Small intestine (tissue), 7 donors: Measurements from ENCODE around the gene KRTAP19-4. TPM values are rescaled to one million over a fixed set of nuclear protein-coding genes. Genes with fewer than 3 reads are reported as not detected.

Experiments used
- DNase-seq, 2 donors: peaks; one replicate each; pipeline versions ENCODE4 v3.0.0 to v3.0.0-alpha.2; 2013
- FAIRE-seq: peaks from 2 replicates; lab custom pipeline; 2012; peaks lifted over from hg19 to GRCh38; lab: Jason Lieb, UNC
- H3K27ac ChIP-seq, 3 donors: one replicate each; pipeline ENCODE4 v1.5.1; 2013; ENCODE audit warnings: low read length in 2 of 3, mild to moderate bottlenecking in 2 of 3, control low read depth in 1 of 3, inconsistent platforms in 1 of 3, low read depth in 1 of 3, moderate library complexity in 1 of 3
- H3K27me3 ChIP-seq, 3 donors: one replicate each; pipeline ENCODE4 v1.6.1; 2013; ENCODE audit warnings: low read length in 3 of 3, inconsistent platforms in 1 of 3; ENCODE audit not compliant: control insufficient read depth in 3 of 3, insufficient read depth in 3 of 3
- H3K36me3 ChIP-seq, 3 donors: one replicate each; pipeline ENCODE4 v1.6.1; 2013; ENCODE audit warnings: low read length in 3 of 3, inconsistent platforms in 1 of 3, low read depth in 1 of 3, mild to moderate bottlenecking in 1 of 3, moderate library complexity in 1 of 3; ENCODE audit not compliant: control insufficient read depth in 3 of 3, insufficient read depth in 2 of 3
- H3K4me1 ChIP-seq, 3 donors: one replicate each; pipeline ENCODE4 v1.6.1; 2013; ENCODE audit warnings: low read length in 2 of 3, inconsistent platforms in 1 of 3, low read depth in 1 of 3, mild to moderate bottlenecking in 1 of 3, moderate library complexity in 1 of 3; ENCODE audit not compliant: control insufficient read depth in 3 of 3, insufficient read depth in 2 of 3
- H3K4me3 ChIP-seq, 3 donors: one replicate each; pipeline ENCODE4 v1.5.1; 2013; ENCODE audit warnings: low read length in 3 of 3, control low read depth in 1 of 3, inconsistent platforms in 1 of 3, low read depth in 1 of 3, mild to moderate bottlenecking in 1 of 3, moderate library complexity in 1 of 3
- H3K9me3 ChIP-seq, 2 donors: one replicate each; pipeline ENCODE4 v1.6.1; 2013; ENCODE audit warnings: low read depth in 1 of 2, low read length in 1 of 2; ENCODE audit not compliant: control insufficient read depth in 2 of 2, insufficient read depth in 1 of 2
- WGBS, 3 donors: extraction: QIAGEN DNeasy Blood & Tissue Kit; methylation state at CpG; one replicate each; pipeline ENCODE4 v1.1.7; 2013; 5-methylcytosine and 5-hydroxymethylcytosine counted together
- polyA plus RNA-seq, 4 donors: library from polyadenylated mRNA; stranded (reverse) in 3 of 4; unstranded in 1 of 4; fragments of 200-250 nt in 3 of 4; fragments of 120-200 nt in 1 of 4; gene quantifications; one replicate each; pipeline versions ENCODE4 v1.2.1 to v1.2.3, GENCODE V29; 2013
- donor health status: healthy with polysubstance abuse.
- donor health status: control.
- donor health status: control.
- donor health status: Bipolar disorder and iron deficiency.
- donor health status: healthy.

Gene KRTAP19-4
- polyA plus RNA-seq, 4 donors: not detected

DNA sequence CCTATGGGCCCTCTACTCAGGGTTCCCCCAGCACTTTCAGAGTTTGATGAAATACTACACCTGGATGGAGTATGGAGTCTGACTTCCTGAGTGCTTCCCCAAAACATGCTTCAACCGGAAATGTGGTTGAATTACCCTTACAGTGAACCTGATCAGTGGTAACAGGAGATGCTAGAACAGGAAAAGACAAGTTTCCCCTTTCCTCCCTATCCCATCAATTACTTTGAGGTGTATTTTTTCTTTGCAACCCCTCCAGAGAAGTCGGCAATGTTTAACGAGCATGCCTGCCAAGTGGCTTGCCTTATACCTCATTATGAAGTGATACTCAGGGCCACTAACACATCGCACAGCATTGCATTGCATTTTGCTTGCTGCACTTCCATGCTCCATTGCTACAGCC is 49.9 kb downstream of the KRTAP19-4 start:
- Histone ChIP-seq H3K9me3 (no peaks in the 10 kb centered on the region), H3K4me1 (no peaks in the 10 kb centered on the region), H3K4me3 (no peak overlapping the region), H3K27ac (no peak overlapping the region), H3K27me3 (no peaks in the 10 kb centered on the region), H3K36me3 (no peaks in the 10 kb centered on the region)
- FAIRE-seq (no peak), DNase-seq (no peak)
- 50 to 59% (median 51%) methylated on average over 4 of the region's 4 CpGs for WGBS, 3 donors

Other genes with a start within 250 kb of the KRTAP19-4 start
- gene KRTAP24-1, start 214.2 kb downstream of the KRTAP19-4 start, polyA plus RNA-seq: not detected
- gene KRTAP25-1, start 207.7 kb downstream of the KRTAP19-4 start, polyA plus RNA-seq: not detected
- gene KRTAP26-1, start 176.8 kb downstream of the KRTAP19-4 start, polyA plus RNA-seq: not detected
- gene KRTAP27-1, start 159.5 kb downstream of the KRTAP19-4 start, polyA plus RNA-seq: not detected
- gene KRTAP23-1, start 148.6 kb downstream of the KRTAP19-4 start, polyA plus RNA-seq: not detected
- 1 to 10 TPM in 1 of 4 donors, not detected in 3; 2.0 TPM for gene KRTAP13-2, start 124.9 kb downstream of the KRTAP19-4 start, polyA plus RNA-seq
- not detected for gene KRTAP13-1, start 101.1 kb downstream of the KRTAP19-4 start, polyA plus RNA-seq
- not detected for gene KRTAP13-3, start 71.2 kb downstream of the KRTAP19-4 start, polyA plus RNA-seq
- gene KRTAP13-4, start 66.9 kb downstream of the KRTAP19-4 start, polyA plus RNA-seq: not detected
- gene KRTAP15-1, start 56.9 kb downstream of the KRTAP19-4 start, polyA plus RNA-seq: not detected
- gene KRTAP19-1, start 16.8 kb downstream of the KRTAP19-4 start, polyA plus RNA-seq: not detected
- gene KRTAP19-2, start 9.7 kb downstream of the KRTAP19-4 start, polyA plus RNA-seq: not detected
- gene KRTAP19-3, start 5.2 kb downstream of the KRTAP19-4 start, polyA plus RNA-seq: not detected
- gene KRTAP19-5, start 5.0 kb upstream of the KRTAP19-4 start, polyA plus RNA-seq: not detected
- gene KRTAP19-6, start 44.7 kb upstream of the KRTAP19-4 start, polyA plus RNA-seq: not detected
- gene KRTAP19-7, start 64.1 kb upstream of the KRTAP19-4 start, polyA plus RNA-seq: not detected
- not detected for gene KRTAP22-2, start 93.2 kb upstream of the KRTAP19-4 start, polyA plus RNA-seq
- not detected for gene KRTAP6-3, start 95.3 kb upstream of the KRTAP19-4 start, polyA plus RNA-seq
- gene KRTAP6-2, start 101.7 kb upstream of the KRTAP19-4 start, polyA plus RNA-seq: not detected
- not detected for gene KRTAP22-1, start 103.9 kb upstream of the KRTAP19-4 start, polyA plus RNA-seq
- not detected for gene KRTAP6-1, start 116.8 kb upstream of the KRTAP19-4 start, polyA plus RNA-seq
- not detected for gene KRTAP20-1, start 119.3 kb upstream of the KRTAP19-4 start, polyA plus RNA-seq
- not detected for gene KRTAP20-4, start 123.5 kb upstream of the KRTAP19-4 start, polyA plus RNA-seq
- gene KRTAP20-2, start 138.0 kb upstream of the KRTAP19-4 start, polyA plus RNA-seq: not detected
- not detected for gene KRTAP20-3, start 145.7 kb upstream of the KRTAP19-4 start, polyA plus RNA-seq
- not detected for gene KRTAP21-3, start 221.6 kb upstream of the KRTAP19-4 start, polyA plus RNA-seq